NCI-H82 treated with DMSO at 0.1 percent for 48 hours (cell line): ENCODE results near the gene ZNF491.
"Not testable (repeated sequence)": the region's sequence is repeated elsewhere in the genome, so short reads cannot be mapped to it uniquely, and the experiment has no call there.

Experiments
- DNase-seq: peaks from one replicate; lab custom pipeline; 2025; ENCODE audit not compliant: unreplicated experiment; lab: John Stamatoyannopoulos, UW

ZNF491 gene

DNA sequence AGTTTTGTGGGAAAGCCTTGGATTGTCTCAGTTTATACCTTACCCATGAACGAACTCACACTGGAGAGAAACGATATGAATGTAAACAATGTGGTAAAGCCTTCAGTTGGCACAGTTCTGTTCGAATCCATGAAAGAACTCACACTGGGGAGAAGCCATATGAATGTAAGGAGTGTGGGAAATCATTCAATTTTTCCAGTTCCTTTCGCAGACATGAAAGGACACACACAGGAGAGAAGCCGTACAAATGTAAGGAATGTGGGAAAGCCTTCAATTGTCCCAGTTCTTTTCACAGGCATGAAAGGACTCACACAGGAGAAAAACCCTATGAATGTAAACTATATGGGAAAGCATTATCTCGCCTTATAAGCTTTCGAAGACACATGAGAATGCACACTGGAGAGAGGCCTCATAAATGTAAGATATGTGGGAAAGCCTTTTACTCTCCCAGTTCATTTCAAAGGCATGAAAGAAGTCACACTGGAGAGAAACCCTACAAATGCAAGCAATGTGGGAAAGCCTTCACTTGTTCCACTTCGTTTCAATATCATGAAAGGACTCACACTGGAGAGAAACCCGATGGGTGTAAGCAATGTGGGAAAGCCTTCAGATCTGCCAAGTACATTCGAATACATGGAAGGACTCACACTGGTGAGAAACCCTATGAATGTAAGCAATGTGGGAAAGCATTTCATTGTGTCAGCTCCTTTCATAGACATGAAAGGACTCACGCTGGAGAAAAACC is 8.2 kb downstream of the ZNF491 start:
- DNase-seq = no peak

DNA sequence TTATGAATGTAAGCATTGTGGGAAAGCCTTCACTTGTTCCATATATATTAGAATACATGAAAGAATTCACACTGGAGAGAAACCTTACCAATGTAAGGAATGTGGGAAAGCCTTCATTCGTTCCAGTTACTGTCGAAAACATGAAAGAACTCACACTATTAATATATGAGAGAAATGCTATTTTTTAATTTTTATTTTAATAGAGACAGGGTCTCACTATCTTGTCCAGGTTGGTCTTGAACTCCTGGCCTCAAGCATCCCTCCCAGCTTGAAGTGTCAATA is 8.7 kb downstream of the ZNF491 start:
- no peak for DNase-seq

DNA sequence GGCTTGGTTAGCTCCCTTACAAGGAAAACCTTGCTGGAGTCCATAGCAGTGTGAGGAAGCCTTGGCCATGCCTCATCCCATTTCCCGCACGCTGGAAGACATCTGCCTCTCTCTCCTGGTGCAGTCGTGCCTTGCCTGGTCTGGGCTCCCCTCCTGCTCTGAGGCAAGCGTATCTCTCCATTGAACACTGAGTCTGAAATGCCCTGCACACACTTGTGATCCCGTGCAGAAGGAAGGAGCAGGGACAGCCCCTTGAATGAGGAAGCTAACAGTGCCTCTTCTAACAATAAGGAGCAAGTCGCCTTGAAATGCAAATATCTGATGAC is 15.3 kb downstream of the ZNF491 start:
- DNase-seq = no peak

DNA sequence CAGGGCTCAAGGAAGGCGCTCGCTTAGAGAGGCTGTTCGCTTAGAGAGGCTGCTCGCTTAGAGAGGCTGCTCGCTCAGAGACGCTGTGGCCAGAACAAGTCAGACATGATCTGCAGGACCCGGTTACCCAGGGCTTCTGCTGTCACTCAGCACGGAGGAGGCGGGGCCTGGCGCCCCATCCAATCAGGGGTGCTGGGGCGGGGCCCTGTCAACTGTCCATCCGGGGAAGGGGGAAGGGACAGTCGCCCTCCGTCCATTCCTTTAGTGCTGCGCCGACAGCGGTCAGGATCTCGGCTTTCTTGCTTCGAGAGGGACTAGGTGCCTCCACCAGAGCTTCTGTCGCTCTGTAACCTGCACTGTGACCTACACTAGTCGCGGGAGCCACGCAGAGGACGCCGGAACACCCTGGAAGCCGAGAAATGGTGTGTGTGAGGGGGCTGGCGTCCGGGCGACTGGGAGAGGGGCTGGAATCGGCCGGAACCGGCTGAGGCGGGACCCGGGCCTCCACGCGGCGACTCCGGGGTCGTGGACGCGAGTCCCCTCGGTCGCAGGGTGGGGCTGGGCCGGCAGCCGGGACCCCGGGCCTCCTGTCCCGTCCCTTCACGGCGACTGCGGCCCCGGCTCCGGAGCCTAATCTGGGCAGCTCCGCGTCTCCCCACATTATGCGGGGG is 15.8 kb downstream of the ZNF491 start, which contains the start of gene ZNF440:
TSS of gene ZNF440 (plus strand) at position 245 of the 671 bp plus-strand sequence. CDS start at position 420, 175 bp downstream.
- peak; percentile 54 for DNase-seq

DNA sequence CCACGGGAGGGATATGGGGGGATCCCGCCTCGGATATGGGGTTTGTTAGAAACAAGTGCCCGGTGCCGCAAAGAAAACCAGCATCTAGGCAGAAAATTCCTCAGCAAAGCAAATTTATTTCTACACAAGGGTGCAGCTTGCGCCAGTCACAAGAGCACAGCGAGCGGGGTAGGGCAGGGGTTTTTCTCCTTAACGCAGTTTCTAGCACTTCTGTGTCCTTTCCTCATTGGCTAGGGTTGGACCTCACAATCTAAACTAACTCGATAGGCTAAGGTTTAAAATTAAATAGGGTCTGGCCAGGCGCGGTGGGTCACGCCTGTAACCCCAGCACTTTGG is 16.3 kb downstream of the ZNF491 start:
- no peak for DNase-seq

DNA sequence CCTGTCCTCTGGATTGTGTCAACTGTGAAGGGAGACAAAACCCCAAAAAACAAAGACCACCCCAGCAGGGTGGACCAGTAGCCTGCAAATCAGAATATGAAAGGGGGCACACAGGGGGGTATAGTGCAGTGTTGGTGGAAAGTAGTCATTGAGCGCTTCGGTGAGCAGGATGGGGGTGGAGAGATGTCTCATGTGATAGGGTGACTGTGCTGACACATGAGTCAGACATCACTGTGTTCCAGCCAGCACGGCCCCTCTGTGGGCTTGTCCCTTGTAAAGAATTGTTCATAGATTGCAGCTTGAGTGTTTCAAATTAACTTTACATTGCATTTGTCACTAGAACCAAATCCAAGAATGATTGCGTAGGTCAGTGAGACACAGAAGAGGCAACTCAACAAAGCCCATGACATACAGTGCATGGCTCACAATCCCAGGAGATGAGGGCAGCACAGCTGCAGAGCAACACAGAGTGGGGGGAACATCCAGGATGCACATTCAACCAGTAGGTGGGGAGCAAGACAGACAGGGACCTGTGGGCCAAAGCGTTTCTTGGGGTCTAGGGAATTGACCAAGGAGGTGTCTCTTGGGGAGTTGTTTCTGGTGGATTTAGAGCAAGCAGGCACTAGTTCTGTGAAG is 23.3 kb downstream of the ZNF491 start:
- DNase-seq = no peak

DNA sequence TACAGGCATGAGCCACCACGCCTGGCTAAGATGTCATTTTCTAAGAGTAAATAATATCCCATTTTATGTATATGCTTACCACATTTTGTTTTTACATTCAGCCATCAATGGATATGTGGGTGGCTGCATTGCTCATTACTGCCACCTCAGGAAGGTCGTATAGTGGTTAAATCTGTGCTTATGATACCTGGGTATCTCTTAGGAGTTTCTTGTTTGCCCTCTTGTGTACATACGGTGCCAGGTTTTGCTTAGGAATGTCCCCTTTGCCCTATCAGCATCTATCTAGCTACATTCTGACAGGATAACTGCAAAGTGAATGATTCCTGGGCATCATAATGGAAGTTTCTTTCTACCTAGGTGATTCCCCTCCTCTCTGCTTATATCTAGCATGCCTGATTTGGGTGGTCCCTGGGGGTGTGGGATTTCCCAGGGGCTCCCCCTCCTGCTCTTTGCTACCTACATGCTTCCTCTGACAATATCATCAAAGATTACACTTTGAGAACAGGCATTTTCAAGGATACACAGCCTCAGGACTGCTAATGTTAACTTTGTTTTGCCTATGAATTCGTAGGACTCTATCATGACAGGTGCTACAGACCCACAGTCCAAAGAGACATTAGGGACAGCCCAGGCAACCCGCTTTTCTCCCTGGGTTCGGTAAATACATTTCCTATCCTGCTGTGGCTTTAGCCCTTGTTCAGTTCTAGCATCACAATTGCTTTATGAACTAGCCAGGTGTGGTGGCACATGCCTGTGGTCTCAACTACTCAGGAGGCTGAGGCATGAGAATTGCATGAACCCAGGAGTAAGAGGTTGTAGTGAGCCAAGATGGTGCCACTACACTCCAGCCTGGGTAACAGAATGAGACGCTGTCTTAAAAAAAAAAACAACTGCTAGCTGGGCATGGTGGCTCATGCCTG is 30.9 kb downstream of the ZNF491 start:
- not testable (repeated sequence) for DNase-seq

DNA sequence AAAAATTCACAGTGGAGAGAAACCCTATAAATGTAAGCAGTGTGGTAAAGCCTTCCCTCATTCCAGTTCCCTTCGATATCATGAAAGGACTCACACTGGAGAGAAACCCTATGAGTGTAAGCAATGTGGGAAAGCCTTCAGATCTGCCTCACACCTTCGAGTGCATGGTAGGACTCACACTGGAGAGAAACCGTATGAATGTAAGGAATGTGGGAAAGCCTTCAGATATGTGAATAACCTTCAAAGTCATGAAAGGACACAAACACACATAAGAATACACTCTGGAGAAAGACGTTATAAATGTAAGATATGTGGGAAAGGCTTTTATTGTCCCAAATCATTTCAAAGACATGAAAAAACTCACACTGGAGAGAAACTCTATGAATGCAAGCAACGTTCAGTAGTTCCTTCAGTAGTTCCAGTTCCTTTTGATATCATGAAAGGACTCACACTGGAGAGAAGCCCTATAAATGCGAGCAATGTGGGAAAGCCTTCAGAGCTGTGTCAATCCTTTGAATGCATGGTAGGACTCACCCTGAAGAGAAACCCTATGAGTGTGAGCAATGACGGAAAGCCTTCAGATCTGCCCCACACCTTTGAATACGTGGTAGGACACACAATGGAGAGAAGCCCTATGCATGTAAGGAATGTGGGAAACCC is 34.1 kb downstream of the ZNF491 start:
- DNase-seq = no peak

DNA sequence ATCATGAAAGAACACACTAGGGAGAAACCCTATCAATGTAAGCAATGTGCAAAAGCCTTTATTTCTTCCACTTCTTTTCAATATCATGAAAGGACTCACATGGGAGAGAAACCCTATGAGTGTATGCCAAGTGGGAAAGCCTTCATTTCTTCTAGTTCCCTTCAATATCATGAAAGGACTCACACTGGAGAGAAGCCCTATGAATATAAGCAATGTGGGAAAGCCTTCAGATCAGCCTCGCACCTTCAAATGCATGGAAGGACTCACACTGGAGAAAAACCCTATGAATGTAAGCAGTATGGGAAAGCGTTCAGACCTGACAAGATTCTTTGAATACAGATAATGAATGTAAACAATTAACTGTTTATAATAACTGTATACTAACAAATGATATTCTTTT is 35.2 kb downstream of the ZNF491 start:
- DNase-seq = no peak

DNA sequence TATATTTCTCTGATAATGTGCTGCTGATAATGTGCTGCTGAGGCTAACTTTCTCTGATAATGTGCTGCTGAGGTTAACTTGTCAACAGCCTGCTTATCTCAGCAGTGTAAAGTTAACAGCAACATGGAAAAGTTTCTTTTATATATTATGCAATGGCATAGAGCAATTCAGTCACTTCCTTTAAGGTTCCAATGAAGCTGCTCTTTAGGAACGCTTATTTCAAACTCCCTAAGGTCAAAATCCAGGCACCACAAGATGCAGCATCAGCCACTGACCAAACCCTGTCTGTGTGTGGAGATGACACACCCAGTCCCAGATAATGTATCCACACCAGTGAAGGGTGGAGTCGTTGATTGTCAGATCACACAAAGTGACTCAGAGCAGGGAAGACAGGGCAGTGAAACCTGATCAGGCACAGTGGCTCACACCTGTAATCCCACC is 37.3 kb downstream of the ZNF491 start:
- DNase-seq = not testable (repeated sequence)

DNA sequence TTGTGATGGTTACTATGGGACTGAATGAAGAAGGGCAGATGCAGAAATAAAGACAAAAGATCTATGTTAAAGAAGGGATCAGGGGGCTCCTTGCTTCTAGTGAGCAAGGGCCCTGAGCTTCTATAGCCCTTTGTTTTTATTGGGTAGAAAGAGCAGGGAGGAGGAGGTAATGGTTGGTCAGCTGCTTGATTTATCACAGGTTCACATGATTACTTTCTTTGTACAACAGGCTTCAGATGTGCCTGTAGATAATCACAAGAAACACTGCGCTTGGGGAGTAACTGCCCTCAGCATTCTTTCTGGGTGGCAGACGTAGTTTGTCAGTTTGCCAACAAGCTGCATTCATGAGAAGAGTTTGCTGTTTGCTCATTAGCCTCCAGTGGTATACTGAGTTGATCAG is 45.4 kb downstream of the ZNF491 start:
- no peak for DNase-seq

DNA sequence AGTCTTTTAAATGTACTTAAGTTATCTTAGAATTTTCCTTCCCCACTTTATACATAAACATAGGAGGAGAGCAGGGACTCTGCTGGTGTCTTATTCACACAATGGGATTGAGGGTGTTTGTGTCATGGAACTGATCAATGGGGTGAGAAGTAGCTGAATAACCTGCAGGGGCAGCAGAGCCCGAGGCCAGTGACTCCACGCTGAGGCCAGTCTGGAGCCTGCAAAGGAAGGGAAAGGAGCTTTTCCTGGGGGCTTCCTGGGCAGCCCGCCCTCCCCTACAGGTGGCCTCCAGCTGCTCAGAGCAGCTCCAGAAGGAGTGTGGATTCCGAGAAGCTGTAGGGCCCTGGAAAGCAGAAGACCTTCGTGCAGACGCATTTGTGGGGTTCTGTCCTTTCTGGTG is 49.3 kb downstream of the ZNF491 start:
- DNase-seq = not testable (repeated sequence)

DNA sequence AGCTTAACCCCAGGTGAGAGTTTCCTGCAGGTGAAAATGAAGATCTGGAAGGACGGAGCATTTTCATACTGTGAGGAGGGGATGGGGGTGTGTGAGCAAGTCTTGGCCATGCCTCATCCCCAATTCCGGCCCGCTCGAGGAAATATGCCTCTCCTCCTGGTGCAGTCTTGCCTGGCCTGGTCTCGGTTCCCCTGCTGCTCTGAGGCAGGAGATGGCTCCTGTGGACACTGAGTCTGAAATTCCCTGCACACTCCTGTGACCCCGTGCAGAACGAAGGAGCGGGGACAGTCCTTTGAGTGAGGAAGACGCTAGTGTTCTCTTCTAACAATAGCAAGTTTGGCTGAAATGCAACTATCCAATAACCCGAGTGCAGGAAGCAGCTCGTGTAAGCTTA is 49.9 kb downstream of the ZNF491 start:
- no peak for DNase-seq

DNA sequence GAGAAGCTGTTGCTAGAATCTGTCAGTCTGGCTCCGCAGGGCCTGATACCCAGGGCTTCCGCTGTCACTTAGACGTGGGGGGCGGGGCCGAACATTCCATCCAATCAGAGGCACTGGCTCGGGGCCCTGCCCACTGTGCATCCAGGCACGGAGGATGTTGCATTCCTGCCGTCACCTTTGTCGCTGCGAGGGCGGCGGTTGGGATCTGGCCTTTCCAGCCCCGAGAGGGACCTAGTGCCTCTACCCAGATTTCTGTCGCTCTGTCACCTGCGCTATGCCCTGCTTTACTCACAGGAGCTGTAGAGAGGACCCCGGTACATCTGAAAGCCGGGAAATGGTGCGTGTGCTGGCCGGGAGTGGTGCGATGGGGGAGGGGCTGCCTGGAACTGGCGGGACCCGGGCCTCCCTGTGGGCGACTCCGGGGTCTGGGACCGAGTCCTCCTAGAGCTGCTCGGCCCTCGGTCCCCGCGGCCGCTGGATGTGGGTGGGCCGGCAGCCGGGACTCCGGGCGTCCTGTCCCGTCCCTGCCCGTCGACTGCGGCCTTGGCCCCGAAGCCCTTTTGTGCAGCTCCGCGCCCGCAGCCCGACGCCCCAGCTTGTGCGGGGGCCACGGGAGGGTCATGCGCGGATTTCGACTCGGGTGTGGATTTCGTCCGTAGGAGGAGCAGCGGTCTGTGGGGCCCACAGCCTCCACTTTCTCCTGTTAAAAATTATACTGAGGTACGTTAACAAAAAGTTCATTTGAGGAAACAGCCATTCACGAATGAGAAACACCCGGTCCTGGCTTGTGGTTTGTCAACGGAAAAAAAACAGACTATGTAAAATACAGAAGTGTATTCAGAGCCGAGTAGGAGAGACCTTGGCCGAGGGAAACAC is 50.5 kb downstream of the ZNF491 start, which contains the start of gene ZNF439:
TSS of gene ZNF439 (plus strand) at position 133 of the 876 bp plus-strand sequence. CDS start at position 275, 142 bp downstream.
- peak; percentile 12 for DNase-seq

DNA sequence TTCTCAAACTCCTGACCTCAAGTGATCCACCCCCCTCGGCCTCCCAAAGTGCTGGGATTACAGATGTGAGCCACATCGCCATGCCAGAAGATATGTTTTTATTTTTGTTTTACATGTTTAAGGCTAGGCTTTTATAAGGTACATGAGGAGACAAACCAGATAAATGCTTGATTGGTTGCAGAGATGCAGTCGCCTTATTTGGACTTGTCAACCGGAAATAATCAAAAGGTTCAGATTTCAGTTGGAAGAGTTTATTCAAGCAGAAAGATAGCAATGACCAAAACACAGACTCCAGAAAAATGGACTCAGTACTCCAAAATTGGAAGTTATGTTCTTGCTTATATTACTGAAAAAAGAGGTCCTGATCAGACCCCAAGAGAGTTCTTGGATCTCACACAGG is 52.0 kb downstream of the ZNF491 start:
- not testable (repeated sequence) for DNase-seq

DNA sequence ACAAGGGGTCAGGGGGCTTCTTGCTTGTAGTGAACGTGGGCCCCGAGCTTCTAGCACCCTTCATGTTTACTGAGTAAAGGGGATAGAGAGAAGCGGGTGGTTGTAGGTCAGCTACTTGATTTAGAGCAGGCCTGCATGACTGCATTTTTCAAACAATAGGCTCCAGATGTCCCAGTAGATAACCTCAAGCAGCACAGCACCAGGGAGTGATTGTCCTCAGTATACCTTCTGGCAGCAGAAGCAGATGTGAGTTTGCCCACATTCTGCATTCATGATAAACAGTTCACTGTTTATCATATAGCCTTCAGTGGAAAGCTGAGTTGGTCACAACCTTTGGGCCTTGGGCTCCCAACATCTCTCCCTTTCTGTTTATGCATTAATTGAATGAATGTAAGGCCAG is 55.0 kb downstream of the ZNF491 start:
- no peak for DNase-seq

DNA sequence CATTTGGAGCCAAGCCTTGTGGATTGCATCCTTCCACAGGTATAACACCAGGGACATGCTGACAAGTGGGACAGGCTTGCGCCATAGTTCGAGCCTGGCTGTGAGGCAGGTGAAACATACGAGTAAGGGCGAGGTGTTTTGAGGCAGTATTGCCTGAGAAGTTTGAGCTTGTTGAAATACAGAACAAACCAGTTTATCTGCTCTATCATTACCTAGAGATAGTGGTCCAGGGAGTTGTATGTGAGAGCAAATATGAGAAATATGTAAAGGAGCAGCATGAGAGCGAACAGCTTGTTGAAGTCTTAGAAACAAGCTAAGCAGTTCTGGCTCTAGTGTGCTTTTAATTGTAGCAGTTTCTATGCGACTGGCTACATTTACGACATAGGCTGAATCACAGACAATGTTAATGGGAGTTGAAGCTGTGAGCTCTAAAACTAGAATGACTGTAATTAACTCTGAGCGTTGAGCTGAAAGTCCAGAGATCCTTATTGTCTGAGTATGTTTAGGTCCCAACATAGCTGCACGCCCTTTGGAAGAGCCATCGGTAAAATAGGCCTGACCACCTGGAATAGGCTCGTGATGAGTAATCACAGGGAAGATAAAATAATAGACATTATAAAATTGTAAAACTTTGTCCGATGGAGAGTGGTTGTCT is 58.4 kb downstream of the ZNF491 start:
- no peak for DNase-seq
